Liver (tissue), 9 donors: ENCODE data around the gene HTR3C. TPM values are rescaled to one million over a fixed set of nuclear protein-coding genes. Genes with fewer than 3 reads are reported as not detected.

Experiments used
- DNase-seq: peaks from one replicate; pipeline ENCODE4 v3.0.0-alpha.2; 2017; ENCODE audit warnings: low spot score
- H3K27ac ChIP-seq, 2 donors: one replicate each; pipeline ENCODE4 v1.7.0; 2013; ENCODE audit warnings: inconsistent platforms in 2 of 2, low read length in 2 of 2, control low read depth in 1 of 2, low read depth in 1 of 2, mild to moderate bottlenecking in 1 of 2
- H3K27me3 ChIP-seq, 4 donors: one replicate each; pipeline versions ENCODE4 v1.6.1 to v1.7.0; 2013; ENCODE audit warnings: low read length in 3 of 4, inconsistent platforms in 1 of 4, mild to moderate bottlenecking in 1 of 4, moderate library complexity in 1 of 4; ENCODE audit not compliant: control insufficient read depth in 4 of 4, insufficient read depth in 4 of 4
- H3K36me3 ChIP-seq, 4 donors: one replicate each; pipeline versions ENCODE4 v1.6.1 to v1.7.0; 2013; ENCODE audit warnings: low read length in 3 of 4, mild to moderate bottlenecking in 3 of 4, low read depth in 1 of 4, moderate library complexity in 1 of 4; ENCODE audit not compliant: control insufficient read depth in 4 of 4, insufficient read depth in 3 of 4
- H3K4me1 ChIP-seq, 4 donors: one replicate each; pipeline versions ENCODE4 v1.6.1 to v1.7.0; 2013; ENCODE audit warnings: low read length in 3 of 4, mild to moderate bottlenecking in 3 of 4, moderate library complexity in 1 of 4; ENCODE audit not compliant: control insufficient read depth in 4 of 4, insufficient read depth in 4 of 4
- H3K4me3 ChIP-seq, 3 donors: one replicate each; pipeline versions ENCODE4 v1.6.1 to v1.7.0; 2013; ENCODE audit warnings: low read length in 3 of 3, control low read depth in 1 of 3, low read depth in 1 of 3, mild to moderate bottlenecking in 1 of 3
- H3K9ac ChIP-seq, 2 donors: one replicate each; pipeline ENCODE4 v1.7.0; 2013; ENCODE audit warnings: low read length in 2 of 2, mild to moderate bottlenecking in 2 of 2, moderate library complexity in 2 of 2, control low read depth in 1 of 2, low read depth in 1 of 2
- H3K9me3 ChIP-seq, 4 donors: one replicate each; pipeline versions ENCODE4 v1.6.1 to v1.7.0; 2013; ENCODE audit warnings: low read length in 3 of 4; ENCODE audit not compliant: control insufficient read depth in 4 of 4
- CTCF ChIP-seq: fragments of 150-350 bp; IDR thresholded peaks from 2 replicates; pipeline ENCODE4 v1.5.1; 2017; ENCODE audit warnings: improper control_type of control experiment, low read depth, low read length; ENCODE audit not compliant: missing input control
- EGR1 ChIP-seq, 2 donors: IDR thresholded peaks; 2 replicates each; pipeline ENCODE4 v1.6.1; 2016 to 2018; ENCODE audit warnings: antibody characterized with exemption in 2 of 2, low read depth in 2 of 2
- FOXA1 ChIP-seq: IDR thresholded peaks from 2 replicates; pipeline ENCODE4 v1.6.1; 2016; ENCODE audit warnings: antibody characterized with exemption
- FOXA2 ChIP-seq: IDR thresholded peaks from 2 replicates; pipeline ENCODE4 v1.6.1; 2016; ENCODE audit warnings: antibody characterized with exemption
- HNF4G ChIP-seq: IDR thresholded peaks from 2 replicates; pipeline ENCODE4 v1.6.1; 2016; ENCODE audit warnings: antibody characterized with exemption
- JUND ChIP-seq, 2 donors: IDR thresholded peaks; 2 replicates each; pipeline ENCODE4 v1.6.1; 2016; ENCODE audit warnings: antibody characterized with exemption in 2 of 2
- RAD21 ChIP-seq, 2 donors: IDR thresholded peaks; 2 replicates each; pipeline ENCODE4 v1.6.1; 2016; ENCODE audit warnings: antibody characterized with exemption in 2 of 2, mild to moderate bottlenecking in 2 of 2
- REST ChIP-seq: IDR thresholded peaks from 2 replicates; pipeline ENCODE4 v1.6.1; 2016; ENCODE audit warnings: antibody characterized with exemption, mild to moderate bottlenecking
- RXRA ChIP-seq, 2 donors: IDR thresholded peaks; 2 replicates each; pipeline ENCODE4 v1.6.1; 2017 to 2018; ENCODE audit warnings: antibody characterized with exemption in 2 of 2, mild to moderate bottlenecking in 1 of 2
- TAF1 ChIP-seq: conservative IDR thresholded peaks from 2 replicates; pipeline ENCODE4 v1.6.1; 2016; ENCODE audit warnings: antibody characterized with exemption, mild to moderate bottlenecking
- ZBTB33 ChIP-seq: IDR thresholded peaks from 2 replicates; pipeline ENCODE4 v1.6.1; 2016; ENCODE audit warnings: antibody characterized with exemption
- WGBS: extraction: QIAGEN DNeasy Blood & Tissue Kit; methylation state at CpG from one replicate; pipeline ENCODE4 v1.1.7; 2013; 5-methylcytosine and 5-hydroxymethylcytosine counted together
- polyA plus RNA-seq, 2 donors: library from polyadenylated mRNA; stranded (reverse) in 1 of 2; unstranded in 1 of 2; fragments of 200-250 nt in 1 of 2; fragments of >200 nt in 1 of 2; fragmentation: Nextera tagmentation in 1 of 2; extraction: Ambion mirVana in 1 of 2; gene quantifications; one replicate each; pipeline versions ENCODE4 v1.2.1 to v1.2.3, GENCODE V29; 2013 to 2015
- total RNA-seq, 2 donors: library from RNA; depleted of rRNA; stranded (reverse); fragments of >200 nt; gene quantifications; one replicate each; pipeline ENCODE4 v1.2.3, GENCODE V29; 2014
- donor health status: healthy.
- donor health status: healthy.
- donor health status: healthy.
- donor health status: healthy.
- donor health status: healthy.

The HTR3C gene
- total and polyA plus RNA-seq, 4 donors, result not detected

- no peak overlapping the region for H3K4me3 ChIP-seq
- H3K27me3 ChIP-seq, result no peaks in the 10 kb centered on the region
- H3K9ac ChIP-seq, result no peak overlapping the region
- H3K36me3 ChIP-seq, result no peaks in the 10 kb centered on the region
- no peak for DNase-seq
- no peaks in the 10 kb centered on the region for H3K4me1 ChIP-seq
- no peak overlapping the region for H3K27ac ChIP-seq
- TF ChIP-seq ZBTB33, result no peak
- no peak for TF ChIP-seq RAD21 (IDR thresholded peaks at IDR 0.05)
- TF ChIP-seq EGR1 (IDR thresholded peaks at IDR 0.05; ENCODE audit: low read depth in 2 of 2), result no peak
- TF ChIP-seq TAF1, result no peak
- no peak for TF ChIP-seq FOXA2
- no peak for TF ChIP-seq FOXA1
- TF ChIP-seq CTCF, result no peak
- no peak for TF ChIP-seq JUND (IDR thresholded peaks at IDR 0.05)
- TF ChIP-seq HNF4G, result no peak
- no peak for TF ChIP-seq REST
- WGBS, result 89% methylated on average over 16 of the region's 16 CpGs
- H3K9me3 ChIP-seq, result peaks cover 0 to 2% (median 0%) of the 10 kb centered on the region in 4 donors
Observed at GRCh38 chr3:184081116-184081830, 28.4 kb downstream of the HTR3C start.

GRCh38 chr3:184082034-184082433 is 29.2 kb downstream of the HTR3C start:
- 90% methylated on average over 10 of the region's 10 CpGs for WGBS
- H3K4me1 ChIP-seq, result no peaks in the 10 kb centered on the region
- peaks cover 0 to 2% (median 0%) of the 10 kb centered on the region in 4 donors for H3K9me3 ChIP-seq
- H3K36me3 ChIP-seq, result no peaks in the 10 kb centered on the region
- no peak overlapping the region for H3K9ac ChIP-seq
- H3K4me3 ChIP-seq, result no peak overlapping the region
- no peak for TF ChIP-seq RAD21 (IDR thresholded peaks at IDR 0.05)
- TF ChIP-seq RXRA (IDR thresholded peaks at IDR 0.05), result no peak
- no peak for TF ChIP-seq CTCF
- TF ChIP-seq FOXA1, result no peak
- TF ChIP-seq EGR1 (IDR thresholded peaks at IDR 0.05; ENCODE audit: low read depth in 2 of 2), result no peak
- TF ChIP-seq ZBTB33, result no peak
- H3K27me3 ChIP-seq, result no peaks in the 10 kb centered on the region
- no peak for DNase-seq
- H3K27ac ChIP-seq, result no peak overlapping the region
